Psoas muscle (tissue), 8 donors: ENCODE data around the gene DPEP2. TPM values are rescaled to one million over a fixed set of nuclear protein-coding genes. Genes with fewer than 3 reads are reported as not detected.

ENCODE experiments used
- ATAC-seq, 4 donors: fragments of 200-7000 bp; cut with Tn5 transposase; one replicate each; pipeline ENCODE4 v1.9.1; 2020; ENCODE audit warnings: moderate library complexity in 3 of 4, mild to moderate bottlenecking in 2 of 4
- DNase-seq, 2 donors: peaks; one replicate each; pipeline ENCODE4 v3.0.0-alpha.2; 2020
- H3K27ac ChIP-seq: fragments of 200-600 bp; one replicate; pipeline ENCODE4 v1.8.0; 2022
- H3K27me3 ChIP-seq, 3 donors: fragments of 200-600 bp in 1 of 3; one replicate each; pipeline versions ENCODE4 v1.6.1 to v1.8.0; 2013 to 2022; ENCODE audit warnings: low read length in 2 of 3, mild to moderate bottlenecking in 2 of 3, moderate library complexity in 1 of 3; ENCODE audit not compliant: insufficient read depth in 3 of 3
- H3K36me3 ChIP-seq, 2 donors: fragments of 200-600 bp in 1 of 2; one replicate each; pipeline versions ENCODE4 v1.6.1 to v1.8.0; 2013 to 2022; ENCODE audit warnings: low read depth in 1 of 2, mild to moderate bottlenecking in 1 of 2, moderate library complexity in 1 of 2; ENCODE audit not compliant: insufficient read depth in 1 of 2
- H3K4me1 ChIP-seq: fragments of 200-600 bp; one replicate; pipeline ENCODE4 v1.8.0; 2022
- H3K4me3 ChIP-seq: fragments of 200-600 bp; one replicate; pipeline ENCODE4 v1.8.0; 2022; ENCODE audit warnings: mild to moderate bottlenecking
- H3K9me3 ChIP-seq: fragments of 200-600 bp; one replicate; pipeline ENCODE4 v1.8.0; 2022
- CTCF ChIP-seq: fragments of 200-600 bp; IDR thresholded peaks from one replicate; pipeline ENCODE4 v1.8.0; 2022; ENCODE audit warnings: antibody characterized with exemption
- WGBS, 3 donors: extraction: QIAGEN DNeasy Blood & Tissue Kit; methylation state at CpG; one replicate each; pipeline versions ENCODE4 v1.1.6 to v1.1.7; 2013; 5-methylcytosine and 5-hydroxymethylcytosine counted together
- intact Hi-C, 2 donors: fragments of 100-400 bp; cut with DNase I; formaldehyde crosslinking; loops; one replicate each; pipeline versions ENCODE4 v1.11.0 to v1.14.2; 2022
- polyA plus RNA-seq, 3 donors: library from polyadenylated mRNA; stranded (reverse); fragments of 200-250 nt; gene quantifications; one replicate each; pipeline ENCODE4 v1.2.3, GENCODE V29; 2013
- total RNA-seq, 4 donors: library from RNA; stranded (reverse); fragmentation: NEBNext Ultra II Directional in 2 of 4; extraction: Animal tissue kit (Norgen Biotek cat#: 25700) in 2 of 4; gene quantifications; one replicate each; pipeline versions ENCODE4 v1.2.1 to v1.2.4, GENCODE V29; 2021 to 2023
- donor health status: healthy with polysubstance abuse.
- donor health status: DM: no; HTN: no; CAD: no; lungs with moderate emphysema.
- donor health status: Bipolar disorder and iron deficiency.
- donor health status: healthy.
- donor health status: DM: yes; HTN: yes; CAD: no.
- donor health status: DM: no; HTN: no; CAD: no.
- donor health status: DM: no; HTN: no; CAD: no.
- donor health status: DM: yes; HTN: yes; CAD: no.

The DPEP2 gene
- total and polyA plus RNA-seq, 7 donors, result 0.23 to 1.1 (median 0.28) TPM; not detected in 1

DNA sequence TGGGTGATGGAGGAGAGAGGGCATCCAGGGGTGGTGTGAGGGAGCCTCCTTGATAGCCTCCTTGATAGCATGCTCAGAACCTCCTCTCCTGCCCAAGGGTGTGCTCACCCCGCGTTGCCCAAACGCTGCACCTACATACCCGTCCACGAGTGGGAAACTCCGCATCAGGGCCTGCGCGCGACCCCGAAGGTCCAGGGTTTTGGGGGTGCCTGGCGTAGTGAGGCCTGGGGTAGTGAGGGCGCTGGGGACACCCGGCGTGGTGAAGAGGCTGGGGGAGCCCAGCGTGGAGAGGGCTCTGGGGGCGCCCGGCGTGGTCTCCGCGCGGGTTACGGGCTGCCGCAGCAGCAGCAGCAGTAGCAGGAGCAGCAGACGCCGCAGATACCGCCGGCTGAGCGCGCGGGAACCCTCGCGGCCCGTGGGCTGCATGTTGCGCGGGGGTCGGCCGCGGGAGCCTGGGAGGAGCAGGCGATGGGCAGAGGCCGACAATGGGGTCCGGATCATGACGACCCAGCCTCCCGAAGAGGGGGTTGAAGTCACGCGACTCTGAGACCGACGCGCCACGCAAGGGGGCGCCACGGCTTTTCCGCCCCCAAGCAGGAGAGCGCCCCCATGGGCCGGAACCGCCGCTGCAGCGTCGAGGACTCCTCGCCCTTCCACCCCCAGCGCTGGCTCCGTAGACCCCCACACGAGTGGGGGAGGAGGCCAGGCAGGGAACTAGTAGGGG, 19.2 kb downstream of the DPEP2 start, which contains the start of gene DPEP3:
DPEP3 (minus strand) TSS at position 545 of the 724 bp plus-strand sequence; CDS start at position 426, 119 bp downstream.
- Histone ChIP-seq H3K4me3 (no peak within 1 kb of the TSS), H3K36me3 (no peaks in the 10 kb centered on the region), H3K9me3 (no peaks in the 10 kb centered on the region), H3K27ac (no peak within 1 kb of the TSS), H3K27me3 (no peaks in the 10 kb centered on the region), H3K4me1 (peaks cover 19% of the 10 kb centered on the region)
- peak in 2 of 4 donors; percentile 18 to 21 for ATAC-seq
- WGBS, 3 donors, result 66 to 73% (median 66%) methylated on average over 48 to 62 of the region's 62 CpGs
- TF ChIP-seq CTCF, result no peak
- intact Hi-C loops, result no loop called here
- no peak for DNase-seq

DNA sequence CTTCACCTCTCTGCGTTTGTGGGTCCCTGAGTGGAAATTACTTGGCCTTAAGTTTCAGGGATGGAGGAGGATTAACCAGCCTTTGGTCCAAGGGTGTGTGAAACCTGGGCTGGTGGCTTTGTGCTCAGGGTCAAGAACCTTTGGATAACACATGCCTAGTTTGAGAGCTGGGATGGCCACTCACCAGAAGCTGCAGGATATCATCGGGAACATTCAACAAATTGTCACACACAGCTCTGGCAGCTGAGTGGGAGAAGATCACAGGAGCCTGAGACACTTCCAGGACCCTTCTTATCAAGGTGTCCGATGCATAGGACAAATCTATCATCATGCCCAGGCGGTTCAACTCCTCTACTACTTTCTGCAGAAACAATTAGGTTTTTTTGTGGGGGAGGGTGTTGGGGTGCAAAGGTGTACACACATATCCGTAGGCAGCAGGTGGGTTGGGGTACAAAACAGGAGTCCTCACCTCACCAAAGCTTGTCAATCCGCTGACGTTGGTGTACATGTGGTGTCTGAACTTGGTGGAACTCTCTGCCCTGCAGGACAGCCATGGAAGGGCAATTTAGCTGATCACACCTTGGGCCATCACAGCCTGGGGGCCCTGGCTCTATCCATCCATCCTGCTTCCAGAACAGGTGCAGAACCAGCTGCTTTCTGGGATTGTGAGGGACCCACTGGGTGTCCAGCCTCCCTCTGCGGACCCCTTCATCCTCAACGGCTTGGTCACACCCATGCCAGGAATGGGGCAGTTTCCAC, 21.6 kb downstream of the DPEP2 start:
- H3K27me3 ChIP-seq, result no peaks in the 10 kb centered on the region
- 86 to 91% (median 87%) methylated on average over 9 of the region's 9 CpGs for WGBS, 3 donors

DNA sequence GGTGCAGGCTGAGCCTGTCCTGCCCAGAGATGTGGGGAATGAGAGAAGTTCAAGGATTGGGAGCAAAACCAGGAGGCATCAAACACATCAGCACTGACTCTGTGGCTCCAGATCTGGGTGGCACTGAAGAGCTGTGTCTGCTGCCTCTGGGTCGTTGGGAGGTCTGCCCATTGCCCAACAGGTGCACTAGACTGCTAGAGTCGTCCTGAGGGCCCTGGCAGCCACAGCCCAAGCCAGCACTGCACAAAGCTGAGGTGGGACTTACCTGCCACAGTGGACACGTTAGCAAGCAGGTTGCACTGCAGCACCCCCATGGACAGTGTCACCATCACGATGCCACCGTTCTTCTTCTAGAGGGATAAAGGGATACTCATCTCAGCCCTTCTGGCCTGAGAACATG, 22.3 kb downstream of the DPEP2 start:
- H3K9me3 ChIP-seq, result no peaks in the 10 kb centered on the region
- no peak for TF ChIP-seq CTCF
- intact Hi-C loops, result no loop called here
- H3K4me3 ChIP-seq, result no peak overlapping the region
- 52 to 58% (median 54%) methylated on average over 5 of the region's 5 CpGs for WGBS, 3 donors
- H3K27me3 ChIP-seq, result no peaks in the 10 kb centered on the region
- no peak overlapping the region for H3K27ac ChIP-seq
- no peaks in the 10 kb centered on the region for H3K4me1 ChIP-seq
- no peaks in the 10 kb centered on the region for H3K36me3 ChIP-seq
- no peak for DNase-seq
- peak in 2 of 4 donors; percentile 26 to 62 for ATAC-seq

More for the DNA sequence above, 21.6 kb downstream of the DPEP2 start:
- H3K4me1 ChIP-seq, result no peaks in the 10 kb centered on the region
- intact Hi-C loops, result no loop called here
- DNase-seq, result no peak
- no peak for TF ChIP-seq CTCF
- no peaks in the 10 kb centered on the region for H3K36me3 ChIP-seq
- no peak overlapping the region for H3K27ac ChIP-seq
- H3K4me3 ChIP-seq, result no peak overlapping the region
- ATAC-seq, result no peak
- H3K9me3 ChIP-seq, result no peaks in the 10 kb centered on the region

DNA sequence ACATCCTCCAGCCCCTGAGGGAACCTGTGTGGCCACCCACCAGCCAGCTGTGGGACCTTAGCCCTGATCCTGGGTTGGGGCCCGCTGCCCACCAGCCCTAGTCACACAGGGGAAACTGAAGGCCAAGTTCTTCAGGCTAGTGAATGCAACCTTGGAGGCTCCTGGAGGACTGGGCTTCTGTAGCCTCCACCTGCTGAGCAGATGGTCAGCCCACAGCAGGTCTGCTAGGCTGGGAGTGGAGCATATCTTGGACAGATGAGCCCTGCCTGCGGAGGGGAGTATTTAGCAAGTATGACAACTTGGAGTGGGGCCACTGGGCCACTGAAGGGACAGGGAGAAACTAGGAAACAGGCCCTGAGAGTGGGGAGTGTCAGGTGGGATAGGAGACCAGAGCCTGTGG, 23.1 kb downstream of the DPEP2 start:
- no peak overlapping the region for H3K27ac ChIP-seq
- no peaks in the 10 kb centered on the region for H3K9me3 ChIP-seq
- ATAC-seq (no peak), DNase-seq (no peak)
- no peak overlapping the region for H3K4me3 ChIP-seq
- no peaks in the 10 kb centered on the region for H3K36me3 ChIP-seq
- 69 to 75% (median 69%) methylated on average over 2 of the region's 2 CpGs for WGBS, 3 donors
- no peaks in the 10 kb centered on the region for H3K4me1 ChIP-seq
- TF ChIP-seq CTCF, result no peak
- no peaks in the 10 kb centered on the region for H3K27me3 ChIP-seq
- intact Hi-C loops, result no loop called here
